ENCODE results near the gene RAB4A.

Gene RAB4A

GRCh38 chr1:229275005-229275404 is 4.1 kb downstream of the RAB4A start:
- Histone ChIP-seq H3K27ac (ENCODE audit: poor library complexity, severe bottlenecking) (no peak overlapping the region), H3K4me3 (ENCODE audit: severe bottlenecking) (no peak overlapping the region), H3K36me3 (ENCODE audit: low read depth) (no peaks in the 10 kb centered on the region), H3K9me3 (ENCODE audit: severe bottlenecking) (no peaks in the 10 kb centered on the region), H3K4me1 (ENCODE audit: insufficient read depth, poor library complexity, severe bottlenecking) (peaks cover 4% of the 10 kb centered on the region), H3K27me3 (ENCODE audit: insufficient read depth, poor library complexity, severe bottlenecking) (no peaks in the 10 kb centered on the region)
- no peak for DNase-seq (ENCODE audit: low spot score)
- TF ChIP-seq CTCF (IDR thresholded peaks at IDR 0.05; ENCODE audit: poor library complexity, severe bottlenecking) = no peak
- ATAC-seq (ENCODE audit: low read depth) = no peak

- H3K27ac ChIP-seq (ENCODE audit: poor library complexity, severe bottlenecking) = no peak overlapping the region
- peaks cover 7% of the 10 kb centered on the region for H3K4me1 ChIP-seq (ENCODE audit: insufficient read depth, poor library complexity, severe bottlenecking)
- ATAC-seq (ENCODE audit: low read depth) = no peak
Observed at GRCh38 chr1:229278120-229278741, 7.3 kb downstream of the RAB4A start.

GRCh38 chr1:229279242-229279641 is 8.3 kb downstream of the RAB4A start:
- H3K4me1 ChIP-seq (ENCODE audit: insufficient read depth, poor library complexity, severe bottlenecking) = peaks cover 7% of the 10 kb centered on the region
- no peak overlapping the region for H3K4me3 ChIP-seq (ENCODE audit: severe bottlenecking)
- DNase-seq (ENCODE audit: low spot score) (no peak), ATAC-seq (ENCODE audit: low read depth) (no peak)
- no peak for TF ChIP-seq CTCF (IDR thresholded peaks at IDR 0.05; ENCODE audit: poor library complexity, severe bottlenecking)
- no peaks in the 10 kb centered on the region for H3K27me3 ChIP-seq (ENCODE audit: insufficient read depth, poor library complexity, severe bottlenecking)
- H3K9me3 ChIP-seq (ENCODE audit: severe bottlenecking) = no peaks in the 10 kb centered on the region
- H3K36me3 ChIP-seq (ENCODE audit: low read depth) = no peaks in the 10 kb centered on the region
- no peak overlapping the region for H3K27ac ChIP-seq (ENCODE audit: poor library complexity, severe bottlenecking)

More at GRCh38 chr1:229278120-229278741, 7.3 kb downstream of the RAB4A start:
- Histone ChIP-seq H3K4me3 (ENCODE audit: severe bottlenecking) (no peak overlapping the region), H3K36me3 (ENCODE audit: low read depth) (no peaks in the 10 kb centered on the region), H3K9me3 (ENCODE audit: severe bottlenecking) (no peaks in the 10 kb centered on the region), H3K27me3 (ENCODE audit: insufficient read depth, poor library complexity, severe bottlenecking) (no peaks in the 10 kb centered on the region)
- no peak for DNase-seq (ENCODE audit: low spot score)
- no peak for TF ChIP-seq CTCF (IDR thresholded peaks at IDR 0.05; ENCODE audit: poor library complexity, severe bottlenecking)

GRCh38 chr1:229280037-229280828 is 9.3 kb downstream of the RAB4A start:
- no peak for TF ChIP-seq CTCF (IDR thresholded peaks at IDR 0.05; ENCODE audit: poor library complexity, severe bottlenecking)
- Histone ChIP-seq H3K27ac (ENCODE audit: poor library complexity, severe bottlenecking) (no peak overlapping the region), H3K4me1 (ENCODE audit: insufficient read depth, poor library complexity, severe bottlenecking) (peaks cover 7% of the 10 kb centered on the region), H3K27me3 (ENCODE audit: insufficient read depth, poor library complexity, severe bottlenecking) (no peaks in the 10 kb centered on the region), H3K36me3 (ENCODE audit: low read depth) (no peaks in the 10 kb centered on the region), H3K9me3 (ENCODE audit: severe bottlenecking) (no peaks in the 10 kb centered on the region), H3K4me3 (ENCODE audit: severe bottlenecking) (no peak overlapping the region)
- DNase-seq (ENCODE audit: low spot score) (no peak), ATAC-seq (ENCODE audit: low read depth) (no peak)

- no peak for TF ChIP-seq CTCF (IDR thresholded peaks at IDR 0.05; ENCODE audit: poor library complexity, severe bottlenecking)
- ATAC-seq (ENCODE audit: low read depth) (peak; percentile 44; the same call in 1 of the 3 replicates), DNase-seq (ENCODE audit: low spot score) (no peak)
- H3K4me3 ChIP-seq (ENCODE audit: severe bottlenecking) = no peak overlapping the region
- no peaks in the 10 kb centered on the region for H3K36me3 ChIP-seq (ENCODE audit: low read depth)
- no peaks in the 10 kb centered on the region for H3K9me3 ChIP-seq (ENCODE audit: severe bottlenecking)
- no peak overlapping the region for H3K27ac ChIP-seq (ENCODE audit: poor library complexity, severe bottlenecking)
- H3K27me3 ChIP-seq (ENCODE audit: insufficient read depth, poor library complexity, severe bottlenecking) = no peaks in the 10 kb centered on the region
- peaks cover 7% of the 10 kb centered on the region for H3K4me1 ChIP-seq (ENCODE audit: insufficient read depth, poor library complexity, severe bottlenecking)
Observed at GRCh38 chr1:229280921-229281320, 10.0 kb downstream of the RAB4A start.
